IMR-90 (cell line): ENCODE data around the gene FRAS1. TPM values are rescaled to one million over a fixed set of nuclear protein-coding genes. Genes with fewer than 3 reads are reported as not detected.
"Not testable (repeated sequence)": the region's sequence is repeated elsewhere in the genome, so short reads cannot be mapped to it uniquely, and the experiment has no call there.

Source experiments
- ATAC-seq: fragments of 200-7000 bp; cut with Tn5 transposase; 2 replicates; pipeline ENCODE4 v1.9.1; 2020; ENCODE audit warnings: low read depth, mild to moderate bottlenecking, moderate library complexity
- BruUV-seq: library from RNA; stranded (reverse); fragments of 400-500 nt; replicated peaks from 2 replicates; lab custom pipeline; 2021; lab: Mats Ljungman, UMichigan
- CTCF ChIA-PET: fragments of 300-600 bp; formaldehyde crosslinking; extraction: SDS; loops from one replicate; lab custom pipeline; 2021; ENCODE audit warnings: antibody characterized with exemption; lab: Yijun Ruan, JAX
- POLR2A ChIA-PET: fragments of 300-600 bp; sonication (Branson Sonifier 250); formaldehyde crosslinking; loops from one replicate; lab custom pipeline; 2022; ENCODE audit warnings: antibody characterized with exemption; ENCODE audit not compliant: unreplicated experiment; lab: Charles Lee
- DNase-seq: peaks from one replicate; pipeline ENCODE4 v3.0.0; 2013
- H2AFZ ChIP-seq: replicated peaks from 2 replicates; pipeline ENCODE3; 2013; ENCODE audit warnings: low read length, mild to moderate bottlenecking; ENCODE audit not compliant: poor library complexity
- H2AK5ac ChIP-seq: 2 replicates; pipeline ENCODE4 v1.6.1; 2013; ENCODE audit warnings: low read depth, low read length, inconsistent platforms
- H2AK9ac ChIP-seq: replicated peaks from 2 replicates; pipeline ENCODE3; 2013; ENCODE audit warnings: mild to moderate bottlenecking, low read depth, low read length, moderate library complexity; ENCODE audit not compliant: poor library complexity
- H2BK120ac ChIP-seq: 2 replicates; pipeline ENCODE4 v1.6.1; 2013; ENCODE audit warnings: low read depth, low read length, inconsistent platforms
- H2BK15ac ChIP-seq: 3 replicates; pipeline ENCODE4 v1.6.1; 2013; ENCODE audit warnings: low read depth, low read length, inconsistent platforms
- H2BK20ac ChIP-seq: 2 replicates; pipeline ENCODE4 v1.6.1; 2013; ENCODE audit warnings: low read depth, mild to moderate bottlenecking, inconsistent platforms, low read length, moderate library complexity
- H2BK5ac ChIP-seq: 2 replicates; pipeline ENCODE4 v1.6.1; 2013; ENCODE audit warnings: mild to moderate bottlenecking, low read depth, low read length, inconsistent platforms; ENCODE audit not compliant: poor library complexity, severe bottlenecking
- H3K14ac ChIP-seq: replicated peaks from 2 replicates; pipeline ENCODE4 v1.6.1; 2013; ENCODE audit warnings: low read depth, low read length, inconsistent platforms
- H3K18ac ChIP-seq: 2 replicates; pipeline ENCODE4 v1.6.1; 2013; ENCODE audit warnings: low read depth, low read length, control low read depth
- H3K23ac ChIP-seq: 2 replicates; pipeline ENCODE4 v1.6.1; 2013; ENCODE audit warnings: low read depth, low read length, inconsistent platforms
- H3K27ac ChIP-seq: 2 replicates; pipeline ENCODE4 v1.5.1; 2013; ENCODE audit warnings: mild to moderate bottlenecking, control low read depth, low read length; ENCODE audit not compliant: insufficient read depth
- H3K27me3 ChIP-seq: 2 replicates; pipeline ENCODE4 v1.6.1; 2013; ENCODE audit warnings: low read length; ENCODE audit not compliant: control insufficient read depth, insufficient read depth
- H3K36me3 ChIP-seq: 2 replicates; pipeline ENCODE4 v1.6.1; 2013; ENCODE audit warnings: low read length, mixed read lengths; ENCODE audit not compliant: control insufficient read depth, insufficient read depth
- H3K4ac ChIP-seq: 2 replicates; pipeline ENCODE4 v1.6.1; 2013; ENCODE audit warnings: low read depth, low read length, inconsistent platforms
- H3K4me1 ChIP-seq: 2 replicates; pipeline ENCODE4 v1.6.1; 2013; ENCODE audit warnings: low read length, mixed read lengths; ENCODE audit not compliant: control insufficient read depth, insufficient read depth
- H3K4me2 ChIP-seq: 2 replicates; pipeline ENCODE4 v1.6.1; 2013; ENCODE audit warnings: low read depth, mild to moderate bottlenecking, control low read depth, low read length, moderate library complexity
- H3K4me3 ChIP-seq: 2 replicates; pipeline ENCODE4 v1.5.1; 2013; ENCODE audit warnings: low read depth, mild to moderate bottlenecking, control low read depth, low read length, moderate library complexity; ENCODE audit not compliant: insufficient read depth
- H3K56ac ChIP-seq: 2 replicates; pipeline ENCODE4 v1.6.1; 2013; ENCODE audit warnings: low read length, inconsistent platforms; ENCODE audit not compliant: insufficient read depth; ENCODE audit errors: extremely low read depth
- H3K79me1 ChIP-seq, 2 experiments: 2 replicates each; pipeline ENCODE4 v1.6.1; 2013; ENCODE audit warnings: low read length in 2 of 2, inconsistent platforms in 1 of 2, low read depth in 1 of 2
- H3K9ac ChIP-seq: 2 replicates; pipeline ENCODE4 v1.6.1; 2013; ENCODE audit warnings: low read depth, low read length, control low read depth
- H3K9me1 ChIP-seq: 2 replicates; pipeline ENCODE4 v1.6.1; 2013; ENCODE audit warnings: low read length, inconsistent platforms; ENCODE audit not compliant: insufficient read depth
- H3K9me3 ChIP-seq: 2 replicates; pipeline ENCODE4 v1.6.1; 2013; ENCODE audit warnings: low read length; ENCODE audit not compliant: control insufficient read depth, insufficient read depth
- H4K20me1 ChIP-seq: 2 replicates; pipeline ENCODE4 v1.6.1; 2013; ENCODE audit warnings: low read length, inconsistent platforms; ENCODE audit not compliant: insufficient read depth
- H4K5ac ChIP-seq: 2 replicates; pipeline ENCODE4 v1.6.1; 2013; ENCODE audit warnings: mild to moderate bottlenecking, low read depth, low read length, control low read depth
- H4K8ac ChIP-seq, 2 experiments: 2 replicates each; pipeline ENCODE4 v1.6.1; 2013; ENCODE audit warnings: low read depth in 2 of 2, low read length in 2 of 2, control low read depth in 1 of 2, inconsistent platforms in 1 of 2
- H4K91ac ChIP-seq: 2 replicates; pipeline ENCODE4 v1.6.1; 2013; ENCODE audit warnings: low read depth, low read length, inconsistent platforms; ENCODE audit not compliant: insufficient read depth
- FOS ChIP-seq: fragments of 150-350 bp; IDR thresholded peaks from 2 replicates; pipeline ENCODE4 v1.6.1; 2016; ENCODE audit warnings: low read depth, low read length
- MAFK ChIP-seq: IDR thresholded peaks from 2 replicates; pipeline ENCODE4 v1.6.1; 2012; ENCODE audit warnings: low read depth, low read length, improper control_type of control experiment
- MAZ ChIP-seq: IDR thresholded peaks from 2 replicates; pipeline ENCODE4 v1.6.1; 2012; ENCODE audit warnings: low read depth, mild to moderate bottlenecking, low read length, improper control_type of control experiment, moderate library complexity, borderline replicate concordance
- NFE2L2 ChIP-seq: fragments of 150-350 bp; IDR thresholded peaks from 2 replicates; pipeline ENCODE4 v1.6.1; 2016; ENCODE audit warnings: low read depth, mild to moderate bottlenecking, low read length
- POLR2A ChIP-seq: IDR thresholded peaks from 2 replicates; pipeline ENCODE4 v1.6.1; 2012; ENCODE audit warnings: mild to moderate bottlenecking, low read depth, low read length
- RAD21 ChIP-seq: IDR thresholded peaks from 2 replicates; pipeline ENCODE4 v1.6.1; 2012; ENCODE audit warnings: low read length, improper control_type of control experiment
- RFX5 ChIP-seq: IDR thresholded peaks from 2 replicates; pipeline ENCODE4 v1.8.0; 2012; ENCODE audit warnings: low read depth, mild to moderate bottlenecking, low read length, moderate library complexity
- WGBS, 2 experiments: methylation state at CpG; one replicate each; pipeline versions ENCODE4 v1.1.5 to v1.1.7; 2013; ENCODE audit warnings: missing lambda C conversion rate in 2 of 2; ENCODE audit not compliant: insufficient read length in 1 of 2; ENCODE audit errors: extremely low coverage in 2 of 2; 5-methylcytosine and 5-hydroxymethylcytosine counted together
- dilution Hi-C: fragments of 300-500 bp; cut with HindIII; formaldehyde crosslinking; loops from one replicate; pipeline ENCODE4 v1.14.3; 2018; ENCODE audit warnings: low sequenced_read_pairs; ENCODE audit not compliant: unreplicated experiment
- in situ Hi-C: fragments of 300-500 bp; cut with MboI; formaldehyde crosslinking; loops from 3 replicates; pipeline ENCODE4 v1.14.3; 2019; ENCODE audit warnings: low sequenced_read_pairs, inconsistent platforms, mixed read lengths
- intact Hi-C: fragments of 100-400 bp; cut with micrococcal nuclease; formaldehyde crosslinking; loops from 2 replicates; pipeline ENCODE4 v1.10.0; 2022
- polyA plus RNA-seq, 3 experiments: library from polyadenylated mRNA; depleted of rRNA; stranded (reverse); fragments of >200 nt; gene quantifications; 2 replicates each; pipeline ENCODE4 v1.2.3, GENCODE V29; 2012; ENCODE audit warnings: low replicate concordance in 1 of 3
- total RNA-seq: library from RNA; depleted of rRNA; stranded (reverse); fragments of >200 nt; gene quantifications from 2 replicates; pipeline ENCODE4 v1.2.3, GENCODE V29; 2012

FRAS1 gene
- total and polyA plus RNA-seq, 2 of the 4 experiments (the other 2 are of a cell fraction), result under 0.01 to 0.03 TPM

- no peak overlapping the region for H2BK5ac ChIP-seq
- no peak overlapping the region for H2AFZ ChIP-seq
- no peaks in the 10 kb centered on the region for H3K36me3 ChIP-seq
- H3K27me3 ChIP-seq, result no peaks in the 10 kb centered on the region; the same call in 1 of the 2 replicates
- H2BK120ac ChIP-seq, result no peak overlapping the region
- no peak overlapping the region for H2AK9ac ChIP-seq
- H3K27ac ChIP-seq, result no peak overlapping the region
- no peak overlapping the region for H3K14ac ChIP-seq
- H2BK20ac ChIP-seq, result no peak overlapping the region
- dilution Hi-C loops, result no loop called here
- BruUV-seq, result no TSS peak
- CTCF ChIA-PET, result no interaction called here
- no peak overlapping the region for H4K8ac ChIP-seq
- no peak overlapping the region for H3K4ac ChIP-seq
- POLR2A ChIA-PET, result no interaction called here
- no peaks in the 10 kb centered on the region for H3K4me1 ChIP-seq
- no peaks in the 10 kb centered on the region for H3K9me1 ChIP-seq
- H2BK15ac ChIP-seq, result no peak overlapping the region
- no peak overlapping the region for H3K4me3 ChIP-seq
- H3K23ac ChIP-seq, result no peak overlapping the region
- no peak for DNase-seq
- no peaks in the 10 kb centered on the region for H3K9me3 ChIP-seq
- H4K91ac ChIP-seq, result no peak overlapping the region
- no CpG with 5 or more reads among the region's 2 CpGs for WGBS, 2 experiments
- no peak for TF ChIP-seq RFX5
- no peak for TF ChIP-seq FOS
- no peak for TF ChIP-seq RAD21
- no peak for TF ChIP-seq POLR2A
- TF ChIP-seq MAZ, result no peak
- no peak for TF ChIP-seq NFE2L2
- no peak for TF ChIP-seq MAFK
- intact Hi-C loops, result no loop called here
- no peak overlapping the region for H3K18ac ChIP-seq
- no peak overlapping the region for H2AK5ac ChIP-seq
- no peak overlapping the region for H3K56ac ChIP-seq
- H4K20me1 ChIP-seq, result no peaks in the 10 kb centered on the region
- H4K5ac ChIP-seq, result no peak overlapping the region
- no peaks in the 10 kb centered on the region for H3K79me1 ChIP-seq
- in situ Hi-C loops, result no loop called here
- H3K9ac ChIP-seq, result no peak overlapping the region
- H3K4me2 ChIP-seq, result no peak overlapping the region
- ATAC-seq, result no peak
These were observed 193.4 kb downstream of the FRAS1 start for GRCh38 chr4:78250500-78250899.

GRCh38 chr4:78252773-78253172 lies 195.7 kb downstream of the FRAS1 start:
- H3K36me3 ChIP-seq, H2BK20ac ChIP-seq, H3K4me2 ChIP-seq, H2BK120ac ChIP-seq, H3K27me3 ChIP-seq, H3K14ac ChIP-seq, ATAC-seq, CTCF ChIA-PET, H2AK9ac ChIP-seq, H2AK5ac ChIP-seq, H3K9ac ChIP-seq, H4K91ac ChIP-seq, H4K5ac ChIP-seq, H2BK15ac ChIP-seq, H3K23ac ChIP-seq, H3K79me1 ChIP-seq, H3K4me1 ChIP-seq, H4K20me1 ChIP-seq, POLR2A ChIA-PET, H3K4ac ChIP-seq, dilution Hi-C loops, in situ Hi-C loops, H3K4me3 ChIP-seq, H2BK5ac ChIP-seq, H4K8ac ChIP-seq, H3K9me3 ChIP-seq, H3K18ac ChIP-seq, H2AFZ ChIP-seq, BruUV-seq, DNase-seq, intact Hi-C loops, H3K56ac ChIP-seq, H3K9me1 ChIP-seq, H3K27ac ChIP-seq: not testable (repeated sequence)
- 58% methylated on average over 4 of the region's 8 CpGs; no CpG with 5 or more reads in 1 of the 2 experiments for WGBS, 2 experiments
